PC-3 (cell line): ENCODE data around the gene USP3. TPM values are rescaled to one million over a fixed set of nuclear protein-coding genes. Genes with fewer than 3 reads are reported as not detected.

Source experiments
- ATAC-seq: fragments of 200-7000 bp; cut with Tn5 transposase; 2 replicates; pipeline ENCODE4 v1.9.1; 2020; ENCODE audit warnings: mild to moderate bottlenecking, moderate library complexity
- BruUV-seq: library from RNA; stranded (reverse); fragments of 400-500 nt; replicated peaks from 2 replicates; lab custom pipeline; 2021; lab: Mats Ljungman, UMichigan
- CTCF ChIA-PET: fragments of 300-600 bp; sonication (Branson Sonifier 250); formaldehyde crosslinking; loops from one replicate; lab custom pipeline; 2022; ENCODE audit warnings: antibody characterized with exemption; lab: Charles Lee
- POLR2A ChIA-PET: fragments of 300-600 bp; sonication (Branson Sonifier 250); formaldehyde crosslinking; loops from one replicate; lab custom pipeline; 2022; ENCODE audit warnings: antibody characterized with exemption; ENCODE audit not compliant: unreplicated experiment; lab: Charles Lee
- DNase-seq: peaks from one replicate; pipeline ENCODE4 v3.0.0-alpha.2; 2015
- H2AFZ ChIP-seq: fragments of 300-600 bp; sonication (generic); 2 replicates; pipeline ENCODE4 v1.6.0; 2016; ENCODE audit warnings: antibody characterized with exemption, low read length
- H3F3A ChIP-seq: fragments of 300-600 bp; sonication (generic); one replicate; pipeline ENCODE4 v1.6.0; 2017; ENCODE audit warnings: antibody characterized with exemption, low read length, control low read depth, mild to moderate bottlenecking; ENCODE audit not compliant: unreplicated experiment
- H3K27ac ChIP-seq: fragments of 300-600 bp; sonication (generic); 2 replicates; pipeline ENCODE4 v1.5.1; 2016; ENCODE audit warnings: mild to moderate bottlenecking, low read length
- H3K27me3 ChIP-seq: fragments of 300-600 bp; sonication (generic); 2 replicates; pipeline ENCODE4 v1.6.1; 2016; ENCODE audit warnings: low read length, mixed read lengths
- H3K36me3 ChIP-seq: fragments of 300-600 bp; sonication (generic); 2 replicates; pipeline ENCODE4 v1.6.1; 2016; ENCODE audit warnings: low read depth, mixed run types, low read length, mixed read lengths
- H3K4me1 ChIP-seq: fragments of 300-600 bp; sonication (generic); 2 replicates; pipeline ENCODE4 v1.5.1; 2016; ENCODE audit warnings: low read length; ENCODE audit not compliant: insufficient read depth
- H3K4me2 ChIP-seq: fragments of 300-600 bp; sonication (generic); 2 replicates; pipeline ENCODE4 v1.6.0; 2016; ENCODE audit warnings: low read length
- H3K4me3 ChIP-seq: fragments of 300-600 bp; sonication (generic); 2 replicates; pipeline ENCODE4 v1.5.1; 2016; ENCODE audit warnings: mild to moderate bottlenecking, low read length, mixed read lengths
- H3K79me2 ChIP-seq: fragments of 300-600 bp; sonication (generic); 2 replicates; pipeline ENCODE4 v1.6.1; 2017; ENCODE audit warnings: low read length, mixed read lengths
- H3K9ac ChIP-seq: fragments of 300-600 bp; sonication (generic); 2 replicates; pipeline ENCODE4 v1.6.0; 2016; ENCODE audit warnings: mild to moderate bottlenecking, low read length
- H3K9me2 ChIP-seq: fragments of 300-600 bp; sonication (generic); replicated peaks from 2 replicates; pipeline ENCODE4 v1.6.1; 2016; ENCODE audit warnings: mixed run types, low read length, mixed read lengths
- H3K9me3 ChIP-seq: fragments of 300-600 bp; sonication (generic); 2 replicates; pipeline ENCODE4 v1.6.1; 2016; ENCODE audit warnings: low read length, mixed read lengths
- H4K20me1 ChIP-seq: fragments of 300-600 bp; sonication (generic); 2 replicates; pipeline ENCODE4 v1.6.1; 2016; ENCODE audit warnings: low read length, mixed read lengths
- EZH2 ChIP-seq: fragments of 300-600 bp; sonication (generic); IDR thresholded peaks from one replicate; pipeline ENCODE4 v1.6.1; 2017; ENCODE audit warnings: antibody characterized with exemption, mild to moderate bottlenecking, low read length; ENCODE audit not compliant: unreplicated experiment
- EZH2phosphoT487 ChIP-seq: fragments of 300-600 bp; sonication (generic); IDR thresholded peaks from 2 replicates; pipeline ENCODE4 v1.6.1; 2018; ENCODE audit warnings: mild to moderate bottlenecking, antibody characterized with exemption, low read length, borderline replicate concordance
- intact Hi-C: fragments of 100-400 bp; cut with micrococcal nuclease; formaldehyde crosslinking; loops from 2 replicates; pipeline ENCODE4 v1.9.0; 2023
- total RNA-seq: library from RNA; depleted of rRNA; stranded (reverse); fragments of >200 nt; gene quantifications from 2 replicates; pipeline ENCODE4 v1.2.3, GENCODE V29; 2014
- TF ChIP-seq, protein P1 (sequence below): fragments of 300-600 bp; sonication (generic); conservative IDR thresholded peaks from 2 replicates; pipeline ENCODE4 v1.5.1; 2017; ENCODE audit warnings: antibody characterized with exemption, low read depth, mild to moderate bottlenecking, low read length

Gene USP3
- total RNA-seq, 1 experiment from 2014 or later: 26.9 TPM

DNA sequence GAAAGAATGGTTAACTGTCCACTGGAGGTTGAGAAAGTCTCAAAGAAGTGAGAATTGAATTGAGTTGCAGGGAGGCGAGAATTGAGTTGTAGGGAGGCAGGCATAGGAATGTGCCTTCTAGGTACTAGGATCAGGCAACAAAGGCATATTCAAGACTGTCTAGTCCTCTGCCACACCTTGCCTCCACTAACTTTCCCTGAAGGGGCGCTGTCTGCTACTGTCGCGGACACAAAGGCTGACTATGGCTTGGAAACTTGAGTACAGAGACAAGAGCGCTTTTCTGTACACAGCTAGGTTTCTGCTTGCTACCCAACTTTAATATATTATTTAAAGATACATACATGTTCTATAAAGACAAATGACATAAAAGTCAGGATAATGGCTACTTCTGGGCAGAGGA lies 82.4 kb downstream of the USP3 start:
- ATAC-seq: no peak; the same call in 1 of the 2 replicates
- no TSS peak for BruUV-seq

DNA sequence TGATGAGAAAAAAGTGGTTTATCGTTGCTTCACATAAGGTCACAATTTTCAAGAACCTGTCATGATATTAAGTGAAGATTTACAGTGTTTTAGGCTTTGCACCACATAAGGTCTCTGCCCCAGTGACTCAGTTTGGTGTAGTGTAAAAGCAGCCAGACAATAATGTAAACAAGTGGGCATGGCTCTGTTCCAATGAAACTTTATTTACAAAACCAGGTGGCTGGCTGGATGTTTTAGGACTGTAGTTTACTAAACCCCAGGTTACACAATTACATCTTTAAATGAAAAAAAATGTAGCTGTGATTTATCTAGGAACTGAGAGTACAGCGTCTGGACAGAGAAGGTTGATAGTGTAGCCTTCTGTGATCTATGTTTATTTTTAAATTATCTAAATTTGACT lies 83.1 kb downstream of the USP3 start:
- TF ChIP-seq EZH2phosphoT487: no peak
- no peak for TF ChIP-seq EZH2
- TF ChIP-seq, protein P1, sequence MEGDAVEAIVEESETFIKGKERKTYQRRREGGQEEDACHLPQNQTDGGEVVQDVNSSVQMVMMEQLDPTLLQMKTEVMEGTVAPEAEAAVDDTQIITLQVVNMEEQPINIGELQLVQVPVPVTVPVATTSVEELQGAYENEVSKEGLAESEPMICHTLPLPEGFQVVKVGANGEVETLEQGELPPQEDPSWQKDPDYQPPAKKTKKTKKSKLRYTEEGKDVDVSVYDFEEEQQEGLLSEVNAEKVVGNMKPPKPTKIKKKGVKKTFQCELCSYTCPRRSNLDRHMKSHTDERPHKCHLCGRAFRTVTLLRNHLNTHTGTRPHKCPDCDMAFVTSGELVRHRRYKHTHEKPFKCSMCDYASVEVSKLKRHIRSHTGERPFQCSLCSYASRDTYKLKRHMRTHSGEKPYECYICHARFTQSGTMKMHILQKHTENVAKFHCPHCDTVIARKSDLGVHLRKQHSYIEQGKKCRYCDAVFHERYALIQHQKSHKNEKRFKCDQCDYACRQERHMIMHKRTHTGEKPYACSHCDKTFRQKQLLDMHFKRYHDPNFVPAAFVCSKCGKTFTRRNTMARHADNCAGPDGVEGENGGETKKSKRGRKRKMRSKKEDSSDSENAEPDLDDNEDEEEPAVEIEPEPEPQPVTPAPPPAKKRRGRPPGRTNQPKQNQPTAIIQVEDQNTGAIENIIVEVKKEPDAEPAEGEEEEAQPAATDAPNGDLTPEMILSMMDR: no peak

More for the DNA sequence above, 82.4 kb downstream of the USP3 start:
- TF ChIP-seq, protein P1: no peak
- no peak for TF ChIP-seq EZH2
- TF ChIP-seq EZH2phosphoT487: no peak
- Histone ChIP-seq H2AFZ (no peak overlapping the region), H3K9me2 (no peaks in the 10 kb centered on the region), H3K4me2 (0 out of 2 replicates have a peak overlapping the region, but pooled peaks have one; percentile 45), H3K9me3 (no peaks in the 10 kb centered on the region), H3K4me3 (no peak overlapping the region), H3F3A (no peaks in the 10 kb centered on the region), H3K79me2 (no peaks in the 10 kb centered on the region), H3K36me3 (peaks cover 56% of the 10 kb centered on the region), H3K4me1 (peaks cover 18% of the 10 kb centered on the region), H3K27me3 (no peaks in the 10 kb centered on the region), H4K20me1 (no peaks in the 10 kb centered on the region), H3K9ac (no peak overlapping the region), H3K27ac (no peak overlapping the region)
- intact Hi-C loops: no loop called here
- no peak for DNase-seq
- POLR2A ChIA-PET: interaction anchor here (0.6 kb wide), 1 partner anchor 8 kb away, joined by 6 read pairs; no protein-coding TSS in a partner anchor
- CTCF ChIA-PET: no interaction called here

DNA sequence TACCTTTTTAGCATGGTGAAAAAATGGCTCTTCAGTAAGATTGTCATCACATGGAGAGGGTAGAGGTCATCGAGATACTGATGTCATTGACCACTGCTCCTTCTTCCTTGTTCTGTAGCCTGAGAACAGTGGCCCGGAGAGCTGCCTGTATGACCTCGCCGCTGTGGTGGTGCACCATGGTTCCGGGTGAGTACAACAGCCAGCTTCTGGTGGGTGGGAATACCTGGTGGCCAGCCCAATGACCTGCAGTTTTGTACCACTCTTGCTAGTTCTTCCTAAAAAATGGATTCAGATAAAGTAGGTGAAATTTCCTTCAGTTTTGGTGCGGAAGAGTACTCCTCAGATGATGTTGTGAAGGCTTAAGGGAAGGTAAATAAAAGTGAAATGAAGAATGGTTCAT lies 84.4 kb downstream of the USP3 start:
- H3K4me3 ChIP-seq: no peak overlapping the region
- no peak for TF ChIP-seq EZH2
- TF ChIP-seq EZH2phosphoT487: no peak
- TF ChIP-seq, protein P1: no peak
- ATAC-seq (no peak), DNase-seq (no peak)
- H3K27ac ChIP-seq: no peak overlapping the region
- H2AFZ ChIP-seq: no peak overlapping the region
- ChIA-PET CTCF (no interaction called here), POLR2A (interaction anchor here (0.7 kb wide), 1 partner anchor 14 kb away, joined by 4 read pairs; no protein-coding TSS in a partner anchor)
- H3K9ac ChIP-seq: no peak overlapping the region
- intact Hi-C loops: no loop called here
- H4K20me1 ChIP-seq: no peaks in the 10 kb centered on the region
- H3K36me3 ChIP-seq: peaks cover 57% of the 10 kb centered on the region
- no TSS peak for BruUV-seq
- no peaks in the 10 kb centered on the region for H3K9me3 ChIP-seq
- no peaks in the 10 kb centered on the region for H3F3A ChIP-seq
- H3K4me1 ChIP-seq: peaks cover 18% of the 10 kb centered on the region
- no peaks in the 10 kb centered on the region for H3K79me2 ChIP-seq
- H3K27me3 ChIP-seq: no peaks in the 10 kb centered on the region
- H3K9me2 ChIP-seq: no peaks in the 10 kb centered on the region
- H3K4me2 ChIP-seq: no peak overlapping the region

More for the DNA sequence above, 83.1 kb downstream of the USP3 start:
- no peak overlapping the region for H3K4me3 ChIP-seq
- H3K9me2 ChIP-seq: no peaks in the 10 kb centered on the region
- intact Hi-C loops: no loop called here
- H3K36me3 ChIP-seq: peaks cover 56% of the 10 kb centered on the region
- BruUV-seq: no TSS peak
- peak; percentile 70 for DNase-seq
- ChIA-PET CTCF (interaction anchor here (0.6 kb wide), 1 partner anchor 12 kb away, joined by 3 read pairs; no protein-coding TSS in a partner anchor), POLR2A (interaction anchor here (0.6 kb wide), 1 partner anchor 9 kb away, joined by 6 read pairs; no protein-coding TSS in a partner anchor)
- H2AFZ ChIP-seq: no peak overlapping the region
- H3K79me2 ChIP-seq: no peaks in the 10 kb centered on the region
- H4K20me1 ChIP-seq: no peaks in the 10 kb centered on the region
- H3K9ac ChIP-seq: no peak overlapping the region
- no peaks in the 10 kb centered on the region for H3F3A ChIP-seq
- peak; percentile 86 for ATAC-seq
- no peaks in the 10 kb centered on the region for H3K9me3 ChIP-seq
- H3K27me3 ChIP-seq: no peaks in the 10 kb centered on the region
- H3K4me1 ChIP-seq: peaks cover 18% of the 10 kb centered on the region
- peak overlapping the region; percentile 45; the same call in 1 of the 2 replicates for H3K4me2 ChIP-seq
- H3K27ac ChIP-seq: no peak overlapping the region
